Left lung (tissue), 8 donors: ENCODE measurements around the gene FAM217B. TPM values are rescaled to one million over a fixed set of nuclear protein-coding genes. Genes with fewer than 3 reads are reported as not detected.

Experiments
- polyA plus RNA-seq, 6 donors: library from polyadenylated mRNA; unstranded; fragments of 120-200 nt; gene quantifications; one replicate each; pipeline ENCODE4 v1.2.1, GENCODE V29; 2013; ENCODE audit not compliant: insufficient read length in 6 of 6
- total RNA-seq, 2 donors: library from RNA; stranded (reverse); fragmentation: NEBNext Ultra II Directional; extraction: Animal tissue kit (Norgen Biotek cat#: 25700); gene quantifications; one replicate each; pipeline ENCODE4 v1.2.1, GENCODE V29; 2021
- donor health status: DM: no; HTN: yes; CAD: no.
- donor health status: DM: no; HTN: no; CAD: no.

The FAM217B gene
- total and polyA plus RNA-seq, 8 donors: 15.6 to 23.0 (median 20.0) TPM

Other genes starting within 250 kb of the FAM217B start
- gene SYCP2, start 6.8 kb upstream of the FAM217B start, total RNA-seq: 1 to 10 TPM; 1.8 to 7.0 TPM
- 10 to 100 TPM in 3 of 6 donors, 1 to 10 TPM in 3; 8.8 to 12.0 (median 10.0) TPM for gene SYCP2, start 6.8 kb upstream of the FAM217B start, polyA plus RNA-seq
- 10 to 100 TPM in 1 of 2 donors, 1 to 10 TPM in 1; 7.3 to 13.4 TPM for gene PPP1R3D, start 84 bp upstream of the FAM217B start, total RNA-seq
- 1 to 10 TPM; 5.4 to 5.9 (median 5.7) TPM for gene PPP1R3D, start 84 bp upstream of the FAM217B start, polyA plus RNA-seq
- gene CDH26, start 18.0 kb downstream of the FAM217B start, total RNA-seq: 1 to 10 TPM; 6.0 to 7.3 TPM
- 1 to 10 TPM; 1.6 to 2.7 (median 1.9) TPM for gene CDH26, start 18.0 kb downstream of the FAM217B start, polyA plus RNA-seq